HG03457 (cell line): ENCODE measurements around the gene B3GLCT.

Experiments
- ATAC-seq: cut with Tn5 transposase; IDR thresholded peaks from one replicate; pipeline ENCODE4 v1.9.1; 2021; ENCODE audit warnings: moderate number of reproducible peaks; ENCODE audit not compliant: unreplicated experiment

Gene B3GLCT

DNA sequence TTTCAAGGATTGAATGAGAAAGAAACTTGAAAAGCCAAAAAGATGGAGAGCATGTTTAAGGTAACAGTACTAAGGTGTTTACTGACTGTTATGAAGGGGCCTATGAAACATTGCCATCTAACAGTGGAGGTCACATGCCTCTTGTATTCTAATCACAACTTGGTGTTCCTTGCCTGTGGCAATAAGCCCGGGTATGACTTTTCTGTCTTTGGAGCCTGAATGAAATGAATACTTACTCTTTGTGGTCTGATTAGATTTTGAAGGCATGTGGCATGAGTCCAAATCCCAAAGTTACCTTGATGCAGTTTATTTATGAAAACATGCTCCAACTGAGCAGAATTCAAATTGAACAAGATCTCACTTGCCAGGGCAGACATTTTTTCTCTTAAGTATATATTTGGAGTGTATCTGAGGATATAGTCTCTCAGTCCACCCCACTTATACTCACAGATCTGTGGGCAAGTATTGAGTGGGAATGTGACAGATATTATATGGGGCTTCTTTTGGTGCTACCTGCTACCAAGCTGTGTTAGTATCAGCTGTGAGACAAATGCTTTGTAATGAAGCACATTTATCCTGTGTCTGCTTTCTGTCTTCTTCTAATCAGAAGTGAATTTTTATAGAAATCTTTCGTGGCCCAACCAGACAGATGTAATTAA, 67.5 kb downstream of the B3GLCT start:
- ATAC-seq = no peak

DNA sequence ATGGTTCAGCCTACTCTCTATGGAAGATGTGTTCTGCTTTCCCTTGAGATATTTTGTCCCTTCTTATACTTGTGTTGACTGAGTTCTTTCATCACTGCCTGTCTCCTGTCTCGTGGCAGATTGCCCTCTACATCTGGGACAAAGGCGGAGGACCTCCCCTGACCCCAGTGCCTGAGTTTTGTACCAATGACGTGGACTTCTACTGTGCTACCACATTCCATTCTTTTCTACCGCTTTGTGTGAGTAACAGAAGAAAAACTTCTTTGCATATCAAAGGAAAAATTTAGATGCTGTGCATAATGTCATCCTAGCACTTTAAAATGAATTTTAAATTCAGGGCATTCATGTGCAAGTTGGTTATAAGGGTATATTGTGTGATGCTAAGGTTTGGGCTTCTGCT, 74.6 kb downstream of the B3GLCT start:
- no peak for ATAC-seq

DNA sequence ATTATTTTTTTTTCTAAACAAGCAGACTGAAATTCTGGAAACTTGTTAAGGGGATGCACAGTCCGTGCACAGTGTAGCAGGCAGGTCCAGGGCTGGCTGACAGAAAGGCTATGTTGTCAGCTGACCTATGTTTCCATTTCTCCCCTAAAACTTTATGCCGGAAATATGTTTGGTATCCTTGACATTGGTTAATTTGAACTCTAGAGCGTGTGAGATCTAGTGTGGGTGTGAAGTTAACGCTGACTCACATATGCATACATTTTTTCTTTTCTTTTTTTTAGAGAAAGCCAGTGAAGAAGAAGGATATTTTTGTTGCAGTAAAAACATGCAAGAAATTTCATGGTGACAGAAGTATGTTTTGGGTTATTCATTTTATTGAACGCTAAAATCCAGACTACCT, 76.6 kb downstream of the B3GLCT start:
- no peak for ATAC-seq

DNA sequence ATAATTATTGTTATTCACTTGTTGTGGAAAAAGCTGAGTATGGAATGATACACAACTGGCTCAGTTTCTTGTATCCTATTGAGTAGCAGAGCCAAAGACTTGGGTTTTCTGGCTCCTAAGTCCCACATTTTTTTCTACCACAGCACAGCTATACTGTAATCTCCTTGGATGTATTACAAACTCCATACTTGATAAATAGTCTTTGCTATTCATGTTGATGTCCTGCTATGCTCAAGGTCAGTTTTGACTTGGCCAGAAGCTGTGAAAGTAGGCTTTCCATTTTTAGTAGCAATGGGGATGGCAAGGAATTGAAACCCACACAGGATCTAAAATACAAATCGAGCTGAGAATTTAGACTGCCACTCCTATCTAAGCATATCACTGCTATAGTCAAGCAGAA, 79.1 kb downstream of the B3GLCT start:
- no peak for ATAC-seq

DNA sequence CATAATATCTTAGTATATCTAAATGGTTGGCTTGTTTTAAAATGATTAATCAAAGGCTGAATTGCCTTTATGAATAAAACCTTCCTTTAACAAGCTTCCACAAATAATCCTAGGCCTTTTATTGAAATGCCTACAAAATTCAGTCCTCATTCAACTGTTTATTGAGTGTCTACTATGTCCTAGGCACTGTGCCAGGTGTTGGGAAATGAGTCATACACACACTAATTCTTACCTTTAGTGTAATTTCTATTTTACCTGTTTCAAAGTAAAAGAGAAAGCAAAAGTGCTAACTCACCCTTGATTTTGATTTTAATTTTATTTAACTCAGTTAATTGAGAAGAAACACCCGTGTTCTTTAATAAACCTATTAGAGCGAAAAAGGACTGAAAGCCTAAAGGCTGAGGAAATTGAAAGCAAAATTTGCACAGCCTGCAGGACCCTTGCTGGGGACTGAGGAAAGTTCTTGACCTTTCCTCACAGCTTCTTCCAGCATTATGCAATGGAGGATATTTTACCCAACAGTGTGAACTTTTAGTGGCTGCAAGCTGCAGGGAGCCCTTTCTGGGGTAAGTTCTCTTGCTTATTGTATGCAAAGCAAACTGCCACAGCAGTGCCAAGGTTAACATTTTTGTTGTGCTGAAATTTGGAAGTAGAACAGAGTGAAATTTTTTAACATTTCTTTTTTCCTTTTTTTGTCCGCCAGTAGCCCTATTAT, 83.1 kb downstream of the B3GLCT start:
- ATAC-seq = no peak

DNA sequence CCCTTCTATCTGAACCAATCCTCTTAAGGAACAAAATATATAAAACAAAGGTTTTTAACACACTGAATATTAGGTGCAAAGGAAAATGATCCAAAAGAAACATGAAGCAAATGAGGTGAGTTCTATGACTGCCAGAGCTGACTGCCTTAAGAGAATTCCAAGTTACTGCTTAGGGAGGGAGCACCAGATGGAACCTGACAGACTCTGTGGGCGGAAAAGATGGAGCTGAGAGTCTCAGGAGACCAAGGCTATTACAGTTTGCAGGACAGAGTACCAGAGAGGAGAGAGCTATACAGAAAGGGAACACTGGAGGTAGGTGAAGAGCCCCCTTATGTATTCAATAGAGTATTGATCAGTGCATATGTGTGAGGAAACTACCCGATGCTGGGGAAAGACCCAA, 87.2 kb downstream of the B3GLCT start:
- no peak for ATAC-seq

DNA sequence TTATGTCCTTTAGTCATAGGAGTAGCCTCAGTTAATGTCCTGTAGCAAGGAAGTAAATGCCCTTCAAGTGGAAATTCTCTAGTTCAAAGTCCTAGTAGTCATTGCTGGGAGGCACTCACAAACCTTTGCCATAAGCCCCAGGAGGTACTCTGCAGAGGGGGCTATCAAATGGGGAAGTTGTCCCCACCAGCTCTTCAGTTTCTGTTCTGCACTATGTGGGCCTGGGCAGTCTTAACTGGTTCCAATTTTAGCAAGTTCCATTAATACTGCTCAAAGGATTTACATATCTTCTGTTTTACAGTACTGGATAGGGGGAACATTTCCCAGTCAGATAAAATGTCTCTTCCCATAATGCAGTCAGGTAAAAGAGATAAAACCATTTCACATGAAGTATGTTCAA, 101.3 kb downstream of the B3GLCT start:
- no peak for ATAC-seq

DNA sequence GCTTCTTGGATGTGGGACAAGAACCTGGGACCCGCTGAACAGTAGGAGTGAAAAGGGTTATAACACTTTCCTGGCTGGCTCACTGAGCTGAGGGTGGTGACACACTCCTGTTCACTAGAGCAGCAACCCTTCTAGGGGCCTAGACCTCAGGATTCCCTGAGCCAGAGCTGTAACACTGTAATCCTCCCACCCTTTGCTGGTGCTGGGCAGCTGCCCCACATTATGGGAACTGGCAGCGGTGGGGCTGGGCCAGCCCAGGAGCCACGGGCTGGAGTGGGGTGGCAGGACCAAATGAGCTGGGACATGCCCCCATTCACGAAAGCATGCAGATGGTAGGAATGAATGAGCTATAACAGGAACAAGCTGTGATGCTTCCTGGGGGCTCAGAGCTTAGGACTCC, 110.6 kb downstream of the B3GLCT start:
- ATAC-seq = no peak

DNA sequence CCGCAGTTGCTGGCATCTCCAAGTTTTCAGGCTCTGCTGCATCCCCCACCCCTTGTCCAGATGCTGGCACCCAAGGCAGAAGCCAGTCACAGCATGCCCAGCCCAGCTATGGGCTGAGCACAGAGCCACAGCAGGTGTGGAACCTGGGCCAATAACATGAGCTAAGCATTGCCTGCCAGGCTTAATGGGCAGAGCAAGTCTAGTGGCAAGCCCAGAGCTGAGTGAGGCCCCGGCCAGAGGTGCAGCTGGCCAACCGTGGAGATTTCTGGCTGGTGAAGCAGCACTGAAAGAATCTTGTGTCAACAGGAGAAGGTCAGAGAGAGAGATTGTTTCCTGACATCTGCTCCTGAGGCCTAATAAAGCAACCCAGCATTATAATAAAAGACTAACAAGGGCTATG, 111.0 kb downstream of the B3GLCT start:
- no peak for ATAC-seq

DNA sequence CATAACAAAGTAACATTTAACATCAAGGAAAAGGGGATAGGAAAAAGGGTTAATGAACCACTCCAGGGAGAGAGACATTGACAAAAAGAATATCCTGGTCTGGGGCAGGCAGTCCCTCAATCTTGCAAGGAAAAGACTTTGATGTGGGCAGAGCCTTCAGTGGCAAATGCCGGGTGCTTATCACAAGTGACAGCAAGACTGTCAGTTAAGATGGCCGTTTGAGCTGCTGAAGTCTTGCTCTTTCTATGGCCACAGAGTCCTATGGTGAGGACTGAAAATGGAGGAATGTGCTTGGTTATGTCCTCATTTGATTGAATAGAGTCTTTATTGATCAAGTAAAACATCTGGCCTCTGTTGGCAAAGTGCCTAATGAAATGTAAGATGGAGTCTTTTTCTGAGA, 112.1 kb downstream of the B3GLCT start:
- no peak for ATAC-seq

DNA sequence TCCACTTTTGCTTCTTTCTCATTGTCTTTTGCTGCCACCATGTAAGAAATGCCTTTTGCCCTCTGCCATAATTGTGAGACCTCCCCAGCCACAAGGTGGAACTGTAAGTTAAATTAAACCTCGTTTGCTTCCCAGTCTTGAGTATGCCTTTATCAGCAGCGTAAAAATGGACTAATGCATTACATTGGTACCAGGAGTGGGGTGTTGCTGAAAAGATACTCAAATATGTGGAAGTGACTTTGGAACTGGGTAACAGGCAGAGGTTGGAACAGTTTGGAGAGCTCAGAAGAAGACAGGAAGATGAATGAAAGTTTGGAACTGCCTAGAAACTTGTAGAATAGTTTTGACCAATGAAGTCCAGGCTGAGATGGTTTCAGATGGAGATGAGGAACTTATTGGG, 115.2 kb downstream of the B3GLCT start:
- no peak for ATAC-seq

DNA sequence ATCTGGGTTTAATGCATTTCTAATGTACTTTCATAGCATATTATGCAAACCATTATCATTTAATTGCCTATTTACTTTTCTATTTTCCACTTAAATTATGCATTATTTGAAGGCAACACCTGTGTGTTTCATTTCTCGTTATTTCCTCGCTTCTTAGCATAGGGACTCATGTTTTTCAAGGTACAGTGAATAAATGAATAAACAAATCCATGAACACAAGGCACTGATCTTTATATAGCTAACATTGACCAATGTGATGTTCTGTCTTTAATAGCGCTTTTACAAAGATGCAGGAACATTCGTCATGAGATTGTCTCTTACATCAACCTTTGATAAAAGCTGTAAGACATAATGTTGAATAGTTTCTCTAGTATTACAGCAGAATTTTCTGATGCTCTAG, 121.2 kb downstream of the B3GLCT start:
- no peak for ATAC-seq

DNA sequence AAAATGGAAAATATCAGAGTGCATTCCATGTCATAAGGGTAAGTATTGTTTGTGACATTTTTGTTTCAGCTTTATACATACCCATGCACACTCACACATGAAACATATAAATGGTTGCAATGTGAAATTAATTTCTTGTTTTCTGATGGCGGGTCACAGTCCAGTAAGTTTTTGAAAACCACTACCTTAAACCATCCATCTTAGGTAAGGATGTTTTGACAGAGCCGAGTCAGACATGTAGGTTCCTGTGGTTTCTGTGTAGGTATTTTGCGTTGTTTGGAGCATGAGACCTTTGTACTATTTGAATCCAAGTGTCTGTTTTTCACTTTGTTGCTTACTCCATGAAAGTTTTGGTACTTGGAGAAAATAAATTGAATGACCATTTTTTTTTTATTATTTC, 121.7 kb downstream of the B3GLCT start:
- ATAC-seq = no peak

DNA sequence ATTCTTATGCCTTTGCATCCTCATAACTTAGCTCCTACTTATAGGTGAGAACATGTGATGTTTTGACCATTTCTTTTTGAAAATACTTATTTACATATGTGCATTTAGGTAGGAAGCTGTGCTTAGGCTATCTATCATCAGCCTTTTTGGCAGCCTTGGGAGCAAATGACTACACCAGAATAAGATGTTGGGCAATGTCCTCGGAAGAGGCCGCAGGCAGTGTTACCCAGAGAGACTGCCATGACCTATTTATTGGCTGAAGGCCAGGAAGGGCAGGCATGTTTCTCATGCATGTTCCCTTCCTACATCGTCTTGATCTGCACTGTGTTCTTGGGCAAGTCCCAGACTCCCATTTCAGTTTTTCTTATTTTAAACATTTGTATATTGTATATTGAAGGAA, 122.3 kb downstream of the B3GLCT start:
- ATAC-seq = no peak

DNA sequence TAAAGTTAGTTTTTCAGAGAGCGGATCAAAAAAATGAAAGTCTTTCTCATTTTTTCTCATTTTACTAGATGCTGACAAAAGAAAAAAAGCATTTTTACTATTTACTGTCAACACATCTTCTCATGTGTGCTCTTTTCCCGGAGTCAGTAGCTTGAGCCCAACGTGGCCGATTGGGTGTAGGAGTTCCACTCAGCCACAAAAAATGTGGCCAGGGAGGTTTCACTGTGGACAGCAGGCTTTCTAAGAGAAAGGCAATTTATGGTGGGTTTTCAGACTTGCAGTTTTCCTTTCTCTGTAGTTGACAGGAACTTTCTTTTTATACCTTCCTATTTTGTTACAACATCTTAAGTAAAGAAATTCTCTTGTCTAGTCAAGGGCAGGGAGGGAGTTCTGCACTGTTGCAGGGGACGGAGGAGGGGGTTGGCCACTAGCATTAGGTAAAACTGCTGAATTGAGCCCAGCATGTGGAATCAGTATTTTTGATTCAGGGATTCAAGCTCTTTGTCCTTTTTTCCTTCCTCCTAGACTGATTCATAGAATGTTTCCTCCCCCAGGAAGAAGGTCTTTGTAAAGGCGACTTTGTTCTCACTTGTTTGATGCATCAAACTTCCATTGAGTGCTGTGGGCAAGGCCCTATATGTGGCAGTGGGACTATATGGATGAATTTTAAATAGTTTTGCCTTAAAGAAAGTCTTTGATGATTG, 123.1 kb downstream of the B3GLCT start:
- ATAC-seq = no peak

DNA sequence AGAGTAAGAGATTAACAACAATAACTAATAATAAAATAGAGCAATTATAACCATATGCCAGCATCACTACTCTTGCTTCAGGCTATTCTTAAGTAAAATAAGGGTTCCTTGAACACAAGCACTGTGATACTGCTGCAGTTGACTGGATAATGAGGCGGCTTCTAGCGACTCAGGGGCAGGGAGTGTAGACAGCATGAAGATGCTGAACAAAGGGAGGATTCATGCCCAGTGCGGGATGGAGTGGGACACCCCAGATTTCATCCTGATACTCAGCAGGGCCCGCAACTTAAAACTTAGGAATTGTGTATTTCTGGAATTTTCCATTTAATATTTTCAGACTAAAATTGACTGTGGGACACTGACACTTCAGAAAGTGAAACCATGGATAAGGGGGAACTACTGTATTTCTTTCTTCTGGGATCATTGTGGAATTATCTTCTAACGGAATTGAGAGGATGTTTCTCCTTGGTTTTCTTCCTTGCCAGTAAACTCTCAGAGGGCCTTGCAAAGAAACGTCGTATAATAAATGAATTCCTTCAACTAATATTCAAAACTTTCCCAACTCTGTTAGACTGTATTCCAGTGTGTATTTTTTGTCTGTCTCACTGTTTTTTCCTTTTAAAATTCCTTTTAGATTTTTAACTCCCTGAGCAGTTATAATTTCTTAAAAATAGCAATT, 127.5 kb downstream of the B3GLCT start:
- no peak for ATAC-seq

DNA sequence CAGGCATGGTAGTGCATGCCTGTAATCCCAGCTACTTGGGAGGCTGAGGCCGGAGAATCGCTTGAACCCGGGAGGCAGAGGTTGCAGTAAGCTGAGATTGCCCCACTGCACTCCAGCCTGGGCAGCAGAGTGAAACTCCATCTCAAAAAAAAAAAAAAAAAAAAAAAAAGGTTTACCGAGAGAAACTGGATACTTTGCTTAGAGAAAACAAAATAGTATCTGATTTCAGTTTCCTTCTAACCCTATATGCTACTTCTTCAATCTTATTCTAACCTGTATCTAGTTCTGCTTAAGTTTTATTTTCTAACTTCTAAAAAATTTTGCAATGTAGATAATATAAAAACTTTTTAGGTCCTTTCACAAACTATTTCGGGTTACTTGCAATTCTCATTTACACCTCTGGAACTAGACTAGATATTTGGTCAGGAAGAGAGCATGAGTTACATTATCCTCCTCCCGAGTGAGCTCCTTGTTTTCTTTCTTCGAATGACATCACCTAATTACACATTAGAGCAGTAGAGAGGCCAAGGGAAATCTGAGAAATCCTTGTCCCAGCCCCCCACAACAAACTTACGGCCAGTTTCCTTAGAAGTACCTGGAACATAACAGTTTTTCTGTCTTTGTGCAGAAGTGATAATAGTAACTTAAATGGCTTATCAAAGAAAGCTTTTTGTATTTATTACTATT, 128.9 kb downstream of the B3GLCT start:
- no peak for ATAC-seq

DNA sequence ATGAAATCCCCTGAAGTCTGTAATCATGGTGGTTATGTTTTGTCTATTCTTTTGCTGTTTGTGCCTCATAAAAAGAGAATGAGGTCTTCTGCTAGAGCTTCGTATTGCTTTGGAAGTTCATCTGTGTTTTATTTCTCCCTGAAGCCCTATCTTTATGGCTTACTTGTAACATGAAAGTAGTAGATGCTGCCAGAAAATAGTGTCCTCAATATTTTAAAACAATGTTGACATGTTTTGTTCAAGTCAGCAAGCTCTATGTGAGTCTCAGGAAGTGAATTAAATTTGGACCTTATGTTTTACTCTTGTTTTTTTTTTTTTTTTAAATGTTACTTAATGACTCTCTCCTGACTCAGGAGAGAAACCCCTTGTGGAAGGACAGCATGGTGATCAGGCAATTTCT, 130.5 kb downstream of the B3GLCT start:
- ATAC-seq = no peak

DNA sequence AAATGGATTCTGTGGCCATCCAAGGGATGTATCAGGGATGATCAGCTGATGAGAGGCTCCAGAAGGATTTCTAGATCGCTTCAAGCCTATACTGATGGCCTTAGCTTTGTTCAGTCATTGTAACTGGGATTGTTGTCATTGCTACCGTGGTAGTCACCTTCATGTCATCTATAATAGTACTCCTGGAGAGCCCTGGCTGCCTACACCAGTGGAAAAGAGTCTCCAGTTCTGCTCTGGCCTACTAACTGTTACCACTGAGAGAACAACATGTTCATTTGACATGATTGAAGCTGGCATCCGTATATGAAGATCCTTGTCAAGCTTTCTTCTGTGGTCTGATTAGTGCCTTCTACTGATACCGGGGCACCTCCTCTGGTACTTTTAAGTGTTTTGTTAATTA, 131.3 kb downstream of the B3GLCT start:
- ATAC-seq = no peak

DNA sequence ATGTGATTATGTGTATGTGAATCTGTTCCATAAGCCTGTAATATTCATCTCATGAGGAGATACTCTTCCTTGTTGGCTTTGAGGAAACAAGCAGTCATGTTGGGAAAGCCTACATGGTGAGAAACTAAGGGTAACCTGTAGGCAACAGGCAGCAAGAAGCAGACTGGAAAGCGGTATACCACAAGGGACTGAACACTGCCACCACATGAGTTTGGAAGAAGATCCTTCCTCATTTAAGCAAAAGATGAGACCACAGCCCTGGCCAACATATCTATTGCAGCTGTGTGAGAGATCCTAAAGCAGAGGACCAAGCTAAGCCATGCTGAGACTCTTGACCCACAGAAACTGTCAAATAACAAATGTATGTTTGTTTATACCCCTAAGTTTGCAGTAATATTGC, 134.8 kb downstream of the B3GLCT start:
- ATAC-seq = no peak

DNA sequence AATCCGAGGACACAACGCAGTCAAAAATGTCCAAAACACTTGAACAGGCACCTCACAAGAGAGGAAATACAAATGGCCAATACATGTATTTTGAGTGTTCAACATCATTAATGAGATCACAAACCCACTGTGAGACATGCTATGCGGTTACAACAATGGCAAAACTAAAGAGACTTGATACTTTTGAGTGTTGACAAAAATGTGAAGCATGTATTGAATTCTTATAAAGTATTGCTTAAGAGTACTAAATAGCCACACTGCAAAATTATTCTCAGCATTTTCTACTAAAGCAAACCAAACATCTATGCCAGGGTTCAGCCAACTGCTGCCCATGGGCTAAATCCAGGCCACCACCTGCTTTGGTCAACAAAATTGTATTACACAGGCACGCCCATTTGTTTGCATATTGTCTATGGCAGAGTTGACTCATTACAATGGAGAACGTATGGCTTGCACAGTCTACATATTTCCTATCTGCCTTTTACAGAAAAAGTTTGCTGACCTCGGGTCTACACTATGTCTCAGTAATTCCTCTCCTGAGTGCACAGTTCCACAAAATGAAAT, 135.3 kb downstream of the B3GLCT start:
- no peak for ATAC-seq
